Stomach (tissue), 4 donors: Measurements from ENCODE around the gene FBXL22.

ENCODE experiments used
- CTCF ChIP-seq, 7 experiments: fragments of 450-650 bp in 4 of 7; fragments of 200-600 bp in 3 of 7; sonication (generic) in 3 of 7; IDR thresholded peaks; one replicate each; pipeline ENCODE4 v1.5.1; 2016 to 2019; ENCODE audit warnings: antibody characterized with exemption in 7 of 7, control low read depth in 2 of 7, mild to moderate bottlenecking in 1 of 7
- EP300 ChIP-seq: sonication (generic); formaldehyde crosslinking; IDR thresholded peaks from one replicate; pipeline ENCODE4 v1.6.1; 2017; ENCODE audit warnings: antibody characterized with exemption
- POLR2A ChIP-seq, 4 donors: fragments of 450-650 bp; IDR thresholded peaks; one replicate each; pipeline ENCODE4 v1.6.1; 2016; ENCODE audit warnings: antibody characterized with exemption in 4 of 4, control low read depth in 2 of 4, mild to moderate bottlenecking in 1 of 4, moderate library complexity in 1 of 4

GRCh38 chr15:63597821-63598220, 634 bp downstream of the FBXL22 start:
- TF ChIP-seq CTCF (IDR thresholded peaks at IDR 0.05) (no peak), EP300 (no peak), POLR2A (IDR thresholded peaks at IDR 0.05) (no peak)
